Endothelial cell of umbilical vein (primary cell): ENCODE results near the gene CACNG4. TPM values are rescaled to one million over a fixed set of nuclear protein-coding genes. Genes with fewer than 3 reads are reported as not detected.

Experiments
- BruUV-seq: library from RNA; stranded (reverse); fragments of 400-500 nt; replicated peaks from 2 replicates; lab custom pipeline; 2021; lab: Mats Ljungman, UMichigan
- CTCF ChIA-PET: fragments of 300-600, 350-600 bp; sonication (Branson Sonifier 250); formaldehyde crosslinking; loops from one replicate; lab custom pipeline; 2021; ENCODE audit warnings: antibody characterized with exemption, inconsistent platforms; lab: Charles Lee
- POLR2A ChIA-PET: fragments of 300-600, 350-600 bp; sonication (Branson Sonifier 250); formaldehyde crosslinking; loops from one replicate; lab custom pipeline; 2021; ENCODE audit warnings: antibody characterized with exemption, inconsistent platforms; lab: Charles Lee
- DNase-seq: peaks from one replicate; pipeline ENCODE4 v3.0.0-alpha.2; 2011; ENCODE audit warnings: low read depth, low spot score
- FAIRE-seq: peaks from 2 replicates; lab custom pipeline; 2011; peaks lifted over from hg19 to GRCh38; lab: Jason Lieb, UNC
- H2AFZ ChIP-seq: 2 replicates; pipeline ENCODE4 v1.6.0; 2012; ENCODE audit warnings: low read depth, low read length, control low read depth, inconsistent platforms
- H3K27ac ChIP-seq: 2 replicates; pipeline ENCODE4 v1.5.1; 2011; ENCODE audit warnings: low read depth, mild to moderate bottlenecking, control low read depth, low read length, moderate library complexity; ENCODE audit not compliant: insufficient read depth
- H3K27me3 ChIP-seq, 2 experiments: 2 replicates each; pipeline versions ENCODE4 v1.6.0 to v1.6.1; 2011; ENCODE audit warnings: low read length in 2 of 2, mixed read lengths in 1 of 2; ENCODE audit not compliant: control insufficient read depth in 2 of 2, insufficient read depth in 2 of 2
- H3K36me3 ChIP-seq, 2 experiments: 2 replicates in 1 of 2; 3 replicates in 1 of 2; pipeline ENCODE4 v1.5.1; 2011; ENCODE audit warnings: low read length in 2 of 2, mild to moderate bottlenecking in 1 of 2, moderate library complexity in 1 of 2; ENCODE audit not compliant: control insufficient read depth in 2 of 2, insufficient read depth in 2 of 2; ENCODE audit errors: extremely low read depth in 1 of 2
- H3K4me1 ChIP-seq: 3 replicates; pipeline ENCODE4 v1.5.1; 2011; ENCODE audit warnings: mild to moderate bottlenecking, low read length; ENCODE audit not compliant: control insufficient read depth, insufficient read depth; ENCODE audit errors: extremely low read depth
- H3K4me2 ChIP-seq: 2 replicates; pipeline ENCODE4 v1.6.1; 2011; ENCODE audit warnings: low read length, control low read depth, mixed read lengths; ENCODE audit not compliant: insufficient read depth
- H3K4me3 ChIP-seq, 3 experiments: fragments of 200-600 bp in 1 of 3; sonication (generic), shearing (Covaris generic) in 1 of 3; replicated peaks in 1 of 3; 2 replicates each; pipeline ENCODE4 v1.5.1; 2011 to 2016; ENCODE audit warnings: control low read depth in 3 of 3, low read length in 3 of 3, mild to moderate bottlenecking in 2 of 3, inconsistent platforms in 1 of 3, low read depth in 1 of 3, moderate library complexity in 1 of 3; ENCODE audit not compliant: insufficient read depth in 1 of 3
- H3K79me2 ChIP-seq: 2 replicates; pipeline ENCODE4 v1.6.0; 2012; ENCODE audit warnings: low read length, inconsistent platforms; ENCODE audit not compliant: control insufficient read depth, insufficient read depth
- H3K9ac ChIP-seq: replicated peaks from 2 replicates; pipeline ENCODE3; 2011; ENCODE audit warnings: low read length, control low read depth; ENCODE audit not compliant: insufficient read depth; ENCODE audit errors: extremely low read depth
- H3K9me1 ChIP-seq: replicated peaks from 3 replicates; pipeline ENCODE4 v1.6.0; 2011; ENCODE audit warnings: mild to moderate bottlenecking, low read length; ENCODE audit not compliant: control insufficient read depth, insufficient read depth; ENCODE audit errors: extremely low read depth
- H3K9me3 ChIP-seq: replicated peaks from 2 replicates; pipeline ENCODE4 v1.5.1; 2012; ENCODE audit warnings: low read length, inconsistent platforms; ENCODE audit not compliant: control insufficient read depth, insufficient read depth
- H4K20me1 ChIP-seq: replicated peaks from 2 replicates; pipeline ENCODE3; 2011; ENCODE audit warnings: mild to moderate bottlenecking, low read length; ENCODE audit not compliant: control insufficient read depth, insufficient read depth; ENCODE audit errors: extremely low read depth
- EZH2 ChIP-seq: IDR thresholded peaks from 2 replicates; pipeline ENCODE4 v1.6.1; 2012; ENCODE audit warnings: borderline replicate concordance, low read depth, mild to moderate bottlenecking, moderate library complexity, low read length, inconsistent platforms; ENCODE audit not compliant: severe bottlenecking
- FOS ChIP-seq: IDR thresholded peaks from 2 replicates; pipeline ENCODE4 v1.6.1; 2011; ENCODE audit warnings: mild to moderate bottlenecking, low read length, moderate library complexity, borderline replicate concordance; ENCODE audit not compliant: insufficient read depth
- GATA2 ChIP-seq: IDR thresholded peaks from 2 replicates; pipeline ENCODE4 v1.7.0; 2011; ENCODE audit warnings: low read depth, mild to moderate bottlenecking, moderate library complexity, mixed read lengths, low read length; ENCODE audit not compliant: insufficient read length, insufficient read depth
- JUN ChIP-seq: IDR thresholded peaks from 2 replicates; pipeline ENCODE4 v1.6.1; 2011; ENCODE audit warnings: borderline replicate concordance, low read depth; ENCODE audit not compliant: insufficient read length, insufficient read depth
- MAX ChIP-seq: IDR thresholded peaks from 2 replicates; pipeline ENCODE4 v1.6.1; 2011; ENCODE audit not compliant: insufficient read depth, insufficient read length
- MYC ChIP-seq: IDR thresholded peaks from one replicate; pipeline ENCODE4 v1.6.1; 2011; ENCODE audit warnings: mild to moderate bottlenecking, low read depth, low read length
- POLR2A ChIP-seq: IDR thresholded peaks from 2 replicates; pipeline ENCODE4 v1.6.1; 2012; ENCODE audit warnings: low read depth, mild to moderate bottlenecking, control low read depth, low read length
- POLR2AphosphoS5 ChIP-seq: IDR thresholded peaks from 2 replicates; pipeline ENCODE4 v1.6.1; 2012; ENCODE audit warnings: low read depth, mild to moderate bottlenecking, control low read depth, low read length, moderate library complexity; ENCODE audit not compliant: insufficient read depth
- dilution Hi-C: fragments of 300-500 bp; cut with MboI; formaldehyde crosslinking; loops from one replicate; pipeline ENCODE4 v1.15.0; 2019; ENCODE audit warnings: low sequenced_read_pairs; ENCODE audit not compliant: extremely low pct_ligation_motif_present
- intact Hi-C: fragments of 100-400 bp; cut with micrococcal nuclease; formaldehyde crosslinking; loops from one replicate; pipeline ENCODE4 v1.10.0; 2022
- polyA plus RNA-seq, 4 experiments: library from polyadenylated mRNA; depleted of rRNA in 3 of 4; stranded (reverse) in 3 of 4; unstranded in 1 of 4; fragments of >200 nt; gene quantifications; 2 replicates each; pipeline versions ENCODE4 v1.2.1 to v1.2.3, GENCODE V29; 2011 to 2012; ENCODE audit warnings: missing spikeins in 1 of 4
- total RNA-seq: library from RNA; stranded (reverse); gene quantifications from 2 replicates; pipeline ENCODE4 v1.2.3, GENCODE V29; 2021
- TF ChIP-seq, protein P1 (sequence below), 2 donors: IDR thresholded peaks; 1 replicate in 1 of 2; 2 replicates in 1 of 2; pipeline ENCODE4 v1.5.1; 2011; ENCODE audit warnings: low read length in 2 of 2, mild to moderate bottlenecking in 2 of 2, moderate library complexity in 2 of 2, control low read depth in 1 of 2, inconsistent platforms in 1 of 2, low read depth in 1 of 2; ENCODE audit not compliant: insufficient read depth in 1 of 2; ENCODE audit errors: extremely low read depth in 1 of 2

The CACNG4 gene
- total and polyA plus RNA-seq, 2 donors (not counting 3 experiments of a cell fraction or from before 2014, with no cell fraction given) = not detected

DNA sequence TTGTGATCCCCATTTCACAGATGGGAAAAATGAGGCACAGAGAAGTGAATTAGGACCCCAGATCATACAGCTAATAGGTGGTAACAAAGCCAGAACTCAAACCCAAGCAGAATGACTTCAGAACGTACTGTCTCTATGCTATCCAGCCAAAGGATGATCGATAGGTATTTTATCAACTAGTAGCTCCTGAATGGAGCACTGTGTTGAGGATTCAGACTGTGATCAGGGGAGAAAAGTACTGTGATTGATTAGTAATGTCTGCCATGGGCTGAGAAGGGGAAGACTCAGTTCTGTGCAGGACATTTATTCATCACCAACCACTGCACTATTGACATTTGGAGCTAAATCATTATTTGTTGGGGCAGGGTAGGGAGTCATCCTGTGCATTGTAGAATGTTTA, 38.7 kb downstream of the CACNG4 start:
- intact Hi-C loops = no loop called here
- CTCF ChIA-PET = interaction anchor here (1.1 to 1.5 kb wide), 3 partner anchors 12 to 372 kb away, joined by 3 to 4 read pairs (median 3); no protein-coding TSS in a partner anchor

More for the DNA sequence above, 38.7 kb downstream of the CACNG4 start:
- Histone ChIP-seq H3K79me2 (no peaks in the 10 kb centered on the region), H4K20me1 (no peaks in the 10 kb centered on the region), H3K4me1 (no peaks in the 10 kb centered on the region), H3K9ac (no peak overlapping the region), H3K4me3 (no peak overlapping the region), H3K36me3 (no peaks in the 10 kb centered on the region), H3K9me3 (no peaks in the 10 kb centered on the region), H3K27ac (no peak overlapping the region), H3K27me3 (no peaks in the 10 kb centered on the region), H3K9me1 (no peaks in the 10 kb centered on the region), H3K4me2 (no peak overlapping the region), H2AFZ (no peak overlapping the region)
- POLR2A ChIA-PET = no interaction called here
- no peak for DNase-seq
- BruUV-seq = no TSS peak
- no peak for TF ChIP-seq MAX
- TF ChIP-seq POLR2A = no peak
- TF ChIP-seq JUN = no peak
- no peak for TF ChIP-seq MYC
- TF ChIP-seq, protein P1, sequence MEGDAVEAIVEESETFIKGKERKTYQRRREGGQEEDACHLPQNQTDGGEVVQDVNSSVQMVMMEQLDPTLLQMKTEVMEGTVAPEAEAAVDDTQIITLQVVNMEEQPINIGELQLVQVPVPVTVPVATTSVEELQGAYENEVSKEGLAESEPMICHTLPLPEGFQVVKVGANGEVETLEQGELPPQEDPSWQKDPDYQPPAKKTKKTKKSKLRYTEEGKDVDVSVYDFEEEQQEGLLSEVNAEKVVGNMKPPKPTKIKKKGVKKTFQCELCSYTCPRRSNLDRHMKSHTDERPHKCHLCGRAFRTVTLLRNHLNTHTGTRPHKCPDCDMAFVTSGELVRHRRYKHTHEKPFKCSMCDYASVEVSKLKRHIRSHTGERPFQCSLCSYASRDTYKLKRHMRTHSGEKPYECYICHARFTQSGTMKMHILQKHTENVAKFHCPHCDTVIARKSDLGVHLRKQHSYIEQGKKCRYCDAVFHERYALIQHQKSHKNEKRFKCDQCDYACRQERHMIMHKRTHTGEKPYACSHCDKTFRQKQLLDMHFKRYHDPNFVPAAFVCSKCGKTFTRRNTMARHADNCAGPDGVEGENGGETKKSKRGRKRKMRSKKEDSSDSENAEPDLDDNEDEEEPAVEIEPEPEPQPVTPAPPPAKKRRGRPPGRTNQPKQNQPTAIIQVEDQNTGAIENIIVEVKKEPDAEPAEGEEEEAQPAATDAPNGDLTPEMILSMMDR (IDR thresholded peaks at IDR 0.05; ENCODE audit: extremely low read depth in 1 of 2, insufficient read depth in 1 of 2, low read depth in 1 of 2, low read length in 2 of 2) = no peak
- no peak for TF ChIP-seq EZH2
- TF ChIP-seq GATA2 = no peak
- TF ChIP-seq FOS = no peak
- no peak for TF ChIP-seq POLR2AphosphoS5
- dilution Hi-C loops = no loop called here
- no peak for FAIRE-seq
